Stimulated activated CD4-positive, alpha-beta T cell treated with anti-CD3 and anti-CD28 coated beads, Interleukin-1b, Interleukin-23, amount 100 ng/mL, for 1 hour (primary cell): ENCODE results near the gene PIGU.

Source experiments
- DNase-seq, 2 donors: peaks; one replicate each; pipeline ENCODE4 v3.0.0-alpha.2; 2020; ENCODE audit warnings: low read depth in 2 of 2

The PIGU gene

DNA sequence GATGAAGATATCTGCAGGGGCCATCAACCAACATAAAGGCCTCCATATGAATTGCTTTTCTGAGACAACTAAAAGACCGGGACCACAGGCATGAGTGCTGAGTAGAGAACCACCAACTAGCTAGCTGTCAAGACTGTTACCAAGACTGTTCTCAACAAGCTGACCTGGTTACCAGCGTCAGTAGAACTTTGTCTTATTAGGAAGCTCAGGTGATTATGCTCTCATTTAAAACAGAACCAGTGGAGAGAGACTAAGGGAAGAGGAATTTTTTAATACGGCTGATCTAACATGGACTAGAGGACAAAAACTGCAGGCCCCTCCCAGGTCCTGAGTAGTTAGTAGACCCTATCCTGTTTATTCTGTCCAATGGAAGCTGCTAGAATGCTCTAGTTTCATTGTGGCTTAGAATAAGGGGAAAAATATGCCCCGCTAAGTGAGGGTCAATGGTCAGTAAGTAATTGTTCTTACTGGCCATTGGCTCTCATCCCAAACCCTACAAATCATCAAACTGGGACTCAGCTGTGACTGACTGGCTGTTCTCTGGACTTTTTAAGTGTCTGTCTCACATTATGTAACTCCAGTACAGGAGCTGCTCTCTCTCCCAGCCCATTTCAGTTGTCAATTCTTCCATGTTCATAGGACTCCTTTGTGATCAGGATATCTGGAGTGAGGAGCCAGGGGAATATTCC, 164.5 kb downstream of the PIGU start:
- no peak for DNase-seq

DNA sequence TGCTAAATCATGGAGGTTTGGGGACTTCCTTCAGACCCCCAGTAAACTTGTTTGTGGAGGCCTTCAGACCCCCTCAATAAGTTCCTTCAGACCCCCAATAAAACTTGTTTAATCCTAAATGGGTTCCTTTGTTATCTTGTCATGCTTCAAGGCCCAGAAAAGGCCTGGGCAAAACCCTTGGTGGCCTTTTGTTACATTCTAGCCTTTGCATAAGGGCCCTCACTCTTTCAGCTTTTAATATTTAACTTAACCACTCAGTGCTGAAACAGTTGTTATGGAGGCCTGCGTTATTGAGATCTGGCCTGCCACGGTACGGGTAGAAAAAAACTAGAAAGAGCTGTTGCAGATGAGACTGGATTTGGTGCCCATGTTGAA, 165.0 kb downstream of the PIGU start:
- no peak for DNase-seq

DNA sequence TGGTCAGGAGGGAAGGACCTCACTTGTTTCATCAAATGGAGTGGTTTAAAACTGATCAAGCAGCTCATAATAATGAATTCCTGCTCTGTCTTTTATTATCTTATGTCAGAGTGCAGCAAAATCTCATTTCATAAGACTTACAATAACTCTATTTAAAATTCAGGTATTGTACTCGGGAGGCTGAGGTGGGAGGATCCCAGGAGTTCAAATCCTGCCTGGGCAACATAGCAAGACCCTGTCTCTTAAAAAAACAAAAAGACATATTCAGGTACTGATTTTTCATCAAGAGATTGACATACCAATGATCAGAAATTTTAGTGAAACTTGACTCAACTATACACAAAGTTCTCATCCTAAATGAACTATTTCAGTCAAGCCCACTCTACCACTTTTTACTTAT, 166.3 kb downstream of the PIGU start:
- no peak for DNase-seq
